NCI-H187 treated with DMSO at 0.1 percent for 48 hours (cell line): ENCODE results near the gene PDHX.

Experiments used
- DNase-seq: peaks from one replicate; lab custom pipeline; 2025; lab: John Stamatoyannopoulos, UW

The PDHX gene

DNA sequence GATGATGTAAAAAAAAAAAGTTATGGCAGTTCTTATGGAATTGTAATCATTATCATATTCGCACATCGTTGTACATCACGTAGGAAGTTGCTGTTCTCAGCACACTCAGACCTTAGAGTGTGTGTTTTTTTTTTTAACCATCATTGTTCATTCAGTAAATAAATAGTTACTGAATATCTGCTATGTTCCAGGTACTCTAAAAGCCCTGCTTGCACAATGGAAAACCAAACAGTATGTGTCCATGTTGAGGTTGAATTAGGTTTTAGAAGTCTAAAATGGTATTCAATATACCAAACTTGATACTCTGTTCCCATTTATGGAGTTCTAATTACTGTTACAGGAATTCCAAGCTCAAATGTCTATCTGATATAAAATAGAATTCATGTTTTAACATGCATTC lies 41.2 kb downstream of the PDHX start:
- no peak for DNase-seq

GRCh38 chr11:34959770-34960169 lies 43.4 kb downstream of the PDHX start:
- DNase-seq, result no peak

- DNase-seq, result no peak
Measured at GRCh38 chr11:34960277-34960676, 43.9 kb downstream of the PDHX start.

DNA sequence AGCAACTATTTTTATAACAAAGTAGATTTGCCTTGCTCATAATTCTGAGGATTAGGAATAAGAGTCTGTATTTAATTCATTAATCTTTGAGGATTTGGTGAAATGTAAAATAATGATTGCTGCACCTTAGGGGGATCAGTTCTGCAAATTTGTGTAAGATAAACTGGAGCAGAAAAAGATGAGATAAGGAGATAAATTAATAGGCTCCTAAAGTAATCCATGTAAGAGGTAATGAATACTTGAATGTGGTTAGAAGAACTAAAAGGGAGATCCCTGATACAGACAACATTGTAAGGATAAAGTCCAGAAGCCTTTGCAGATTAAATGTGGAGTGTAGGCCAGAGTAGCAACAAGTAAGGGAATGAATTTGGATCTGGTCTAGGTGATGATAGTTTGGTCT lies 45.6 kb downstream of the PDHX start:
- DNase-seq, result no peak

DNA sequence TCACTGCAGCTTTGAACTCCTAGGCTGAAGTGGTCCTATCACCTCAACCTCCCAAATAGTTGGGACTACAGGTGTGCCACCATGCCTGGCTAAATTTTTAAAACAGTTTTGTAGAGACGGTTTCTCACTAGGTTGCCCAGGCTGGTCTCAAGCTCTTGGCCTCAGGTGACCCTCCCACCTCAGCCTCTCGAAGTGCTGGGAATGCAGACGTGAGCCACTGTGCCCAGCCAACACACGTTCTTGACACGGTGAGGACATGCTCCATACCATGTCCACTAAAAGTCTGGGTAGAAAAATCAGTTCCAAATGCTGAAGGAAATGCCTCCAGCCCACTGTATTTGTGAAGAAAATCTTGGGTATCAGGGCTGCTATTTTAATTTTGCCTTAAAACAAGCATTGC lies 46.9 kb downstream of the PDHX start:
- no peak for DNase-seq

DNA sequence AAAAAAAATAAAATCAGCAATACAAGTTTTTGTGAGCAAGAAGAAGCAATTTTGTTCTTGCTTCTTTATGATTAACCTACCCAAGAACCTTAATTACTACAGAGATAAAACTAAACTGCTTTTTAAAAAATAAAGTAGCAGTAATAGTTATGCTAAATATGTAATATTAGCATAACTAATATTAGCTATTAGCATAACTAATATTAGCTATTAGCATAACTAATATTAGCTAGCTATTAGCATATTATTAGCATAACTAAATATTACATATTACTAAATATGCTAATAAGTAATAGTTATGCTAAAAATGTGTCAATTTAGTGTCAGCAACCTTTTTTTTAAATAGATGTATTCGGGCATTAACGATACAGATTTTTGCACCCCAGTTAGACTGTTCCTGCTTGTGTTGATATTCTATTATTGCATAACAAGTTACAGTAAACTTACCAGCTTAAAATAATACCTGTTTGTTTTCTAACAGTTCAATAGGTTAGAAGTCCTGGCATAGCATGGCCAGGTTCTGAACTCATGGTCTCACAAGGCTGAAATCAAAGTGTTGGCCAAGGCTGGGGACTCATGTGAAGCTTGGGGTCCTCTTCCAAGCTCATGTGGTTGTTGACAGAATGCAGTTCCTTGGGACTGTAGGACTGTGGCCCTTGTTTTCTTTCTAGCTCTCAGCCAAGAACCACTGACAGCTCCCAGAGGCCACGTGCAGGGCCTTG lies 48.4 kb downstream of the PDHX start:
- DNase-seq, result no peak

- DNase-seq, result no peak
Measured at GRCh38 chr11:34968862-34969261, 52.4 kb downstream of the PDHX start.

DNA sequence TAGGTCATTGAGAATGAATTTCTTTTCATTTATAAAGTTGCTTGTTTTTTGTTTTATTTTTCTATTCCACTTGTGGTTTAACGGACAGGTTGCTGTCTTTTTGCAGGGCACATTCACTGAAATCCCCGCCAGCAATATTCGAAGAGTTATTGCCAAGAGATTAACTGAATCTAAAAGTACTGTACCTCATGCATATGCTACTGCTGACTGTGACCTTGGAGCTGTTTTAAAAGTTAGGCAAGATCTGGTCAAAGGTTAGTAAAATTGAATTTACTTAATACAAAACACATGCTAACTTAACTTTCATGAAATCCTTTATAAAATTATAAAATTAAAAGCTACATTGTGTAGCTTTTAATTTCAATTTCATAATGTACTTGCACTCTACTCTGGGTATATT lies 53.6 kb downstream of the PDHX start:
- DNase-seq, result no peak

DNA sequence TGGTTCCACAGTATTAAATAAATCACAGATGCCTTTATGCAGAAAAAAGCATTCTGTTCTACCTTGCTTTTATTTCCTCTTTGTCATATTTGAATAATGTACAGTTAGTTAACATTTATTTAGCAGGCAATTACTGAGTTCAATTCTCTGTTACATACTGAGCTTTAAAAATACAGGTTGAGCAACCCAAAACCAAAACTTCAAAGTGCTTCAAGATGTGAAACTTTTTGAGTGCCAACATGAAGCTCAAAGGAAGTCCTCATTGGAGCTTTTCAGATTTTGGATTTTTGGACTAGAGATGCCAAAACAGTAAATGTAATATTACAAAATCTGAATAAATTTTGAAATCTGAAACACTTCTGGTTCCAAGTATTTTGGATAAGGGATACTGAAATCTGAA lies 54.1 kb downstream of the PDHX start:
- no peak for DNase-seq

DNA sequence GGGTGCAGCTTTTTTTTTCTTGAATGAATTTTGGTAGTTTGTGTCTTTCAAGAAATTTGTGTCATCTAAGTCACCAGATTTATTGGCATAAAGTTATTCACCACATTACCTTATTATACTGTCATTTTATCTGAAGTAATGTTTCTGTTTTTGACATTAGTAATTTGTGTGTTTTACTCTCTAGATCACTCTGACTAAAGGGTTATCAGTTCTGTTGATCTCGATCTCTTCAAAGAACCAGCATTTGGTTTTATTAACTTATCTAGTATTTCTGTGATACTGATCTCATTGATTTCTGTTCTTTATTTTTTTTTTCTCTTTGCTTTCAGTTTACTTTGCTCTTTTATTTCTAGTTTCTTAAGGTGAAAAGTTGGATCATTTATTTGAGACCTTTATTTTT lies 55.5 kb downstream of the PDHX start:
- DNase-seq, result no peak

- no peak for DNase-seq
Measured at GRCh38 chr11:34972366-34972765, 55.9 kb downstream of the PDHX start.

- no peak for DNase-seq
Measured at GRCh38 chr11:34972892-34973291, 56.5 kb downstream of the PDHX start.

- no peak for DNase-seq
Measured at GRCh38 chr11:34975482-34975881, 59.1 kb downstream of the PDHX start.

DNA sequence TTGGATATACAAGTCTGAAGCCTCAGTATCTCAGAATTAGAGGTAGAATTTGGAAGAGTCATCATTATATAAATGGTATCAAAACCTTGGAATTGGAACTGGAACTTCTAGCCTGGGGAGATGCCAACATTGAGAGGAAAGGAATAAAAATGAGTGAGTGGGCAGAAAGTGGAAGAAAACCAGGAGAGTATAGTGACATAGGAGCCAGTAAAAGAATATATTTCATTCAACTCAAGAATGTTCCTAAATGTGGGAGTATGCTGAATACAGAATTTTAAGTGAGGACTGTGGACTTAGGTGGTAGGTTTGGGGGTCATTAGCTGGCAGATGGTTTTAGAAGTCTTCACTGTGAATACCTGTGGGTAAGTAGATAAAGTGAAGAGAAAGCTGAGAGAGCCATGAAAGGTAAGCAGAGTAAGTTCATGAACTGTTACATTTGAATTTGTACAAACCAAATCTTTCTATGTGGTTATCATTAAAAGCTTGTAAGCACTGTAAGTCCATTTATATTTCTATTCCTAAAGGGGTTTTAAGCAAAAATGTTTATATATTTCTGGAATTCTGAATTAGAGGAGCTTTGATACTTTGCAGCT lies 60.2 kb downstream of the PDHX start:
- no peak for DNase-seq

GRCh38 chr11:34977089-34977912 lies 60.9 kb downstream of the PDHX start:
- DNase-seq, result no peak

DNA sequence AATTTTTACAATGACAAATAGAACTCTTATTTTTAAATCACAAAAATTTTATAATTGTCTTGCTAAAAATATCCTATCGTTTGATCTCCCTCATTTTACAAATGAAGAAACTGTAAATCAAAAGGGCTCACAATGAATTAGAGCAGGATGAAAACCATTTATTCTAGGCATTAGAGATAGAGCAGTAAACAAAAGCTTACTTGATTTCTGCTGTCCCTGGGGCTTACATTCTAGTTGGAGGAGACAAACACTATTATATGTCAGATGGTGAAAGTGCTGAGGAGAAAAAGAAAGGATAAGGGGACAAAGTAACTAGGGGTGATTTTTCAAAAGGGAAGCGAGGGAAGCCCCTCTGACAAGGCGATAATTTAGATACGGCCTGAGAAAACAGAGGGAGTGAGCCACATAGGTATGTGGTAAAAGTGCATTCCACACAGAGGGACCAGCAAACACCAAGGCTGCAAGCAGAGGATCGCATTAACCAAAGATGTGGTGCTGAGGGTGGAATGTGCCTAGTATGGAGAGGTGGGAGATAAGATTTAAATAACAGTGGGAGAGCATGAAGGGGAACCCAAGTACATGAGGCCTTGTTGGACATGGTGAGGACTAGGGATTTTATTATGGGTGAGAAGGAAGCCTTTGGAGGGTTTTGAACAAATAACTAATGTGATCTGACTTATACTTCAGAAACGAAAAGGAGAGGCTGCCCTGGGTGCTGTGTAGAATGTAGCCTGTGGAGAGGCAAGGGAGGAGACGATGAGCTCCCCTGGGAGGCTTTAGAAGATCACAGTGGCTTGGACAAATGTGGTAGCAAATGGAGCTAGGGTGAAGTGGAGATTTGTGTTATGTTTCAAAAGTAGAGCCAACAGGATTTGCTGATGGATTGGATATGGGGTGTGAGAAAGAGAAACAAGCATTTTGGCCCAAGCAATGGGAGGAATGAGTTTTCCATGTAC lies 62.1 kb downstream of the PDHX start:
- no peak for DNase-seq

DNA sequence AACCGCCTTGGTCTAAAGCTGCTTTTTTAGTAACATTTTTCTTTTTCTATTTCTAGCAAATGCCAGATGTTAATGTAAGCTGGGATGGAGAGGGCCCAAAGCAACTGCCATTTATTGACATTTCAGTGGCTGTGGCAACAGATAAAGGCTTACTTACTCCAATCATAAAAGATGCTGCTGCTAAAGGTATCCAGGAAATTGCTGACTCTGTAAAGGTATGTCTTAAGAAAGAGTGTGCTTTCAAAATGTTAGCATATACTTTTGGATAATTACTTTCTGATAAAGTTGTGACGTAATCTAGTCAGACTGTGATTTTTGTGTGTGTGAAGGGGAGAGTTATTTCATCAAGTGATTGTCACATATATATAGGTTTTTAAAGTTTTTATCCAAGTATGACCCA lies 68.1 kb downstream of the PDHX start:
- DNase-seq, result no peak

GRCh38 chr11:34986883-34987520 lies 70.6 kb downstream of the PDHX start:
- DNase-seq, result no peak

GRCh38 chr11:34987617-34988016 lies 71.2 kb downstream of the PDHX start:
- DNase-seq, result no peak

- DNase-seq, result no peak
Measured at GRCh38 chr11:34988294-34989255, 72.2 kb downstream of the PDHX start.
